ENCODE results near the gene RLF.

RLF gene

DNA sequence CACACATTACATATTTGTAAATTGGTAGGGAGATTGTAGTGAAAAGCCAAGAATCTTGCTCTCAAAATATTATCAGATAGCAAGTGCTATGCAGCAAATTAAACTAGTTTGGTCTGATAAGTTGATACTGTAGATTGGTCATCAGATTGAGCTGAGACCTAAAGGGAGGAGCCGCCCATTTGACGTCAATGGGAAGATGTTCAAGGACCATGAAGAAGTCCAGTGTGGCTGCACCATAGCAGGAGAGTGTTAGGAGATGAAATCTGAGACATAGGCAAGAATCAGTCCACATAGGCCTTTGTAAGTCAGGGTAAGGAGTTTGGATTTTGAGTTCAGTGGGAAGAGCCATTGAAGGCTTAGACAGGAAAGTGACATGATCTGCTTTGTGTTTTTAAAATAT is 113.1 kb downstream of the RLF start (continued):
- TF ChIP-seq CSDC2 (CRISPR knock-in tag; IDR thresholded peaks at IDR 0.05) (no peak), ZNF8 (CRISPR knock-in tag; IDR thresholded peaks at IDR 0.05) (no peak), ZC3H10 (CRISPR knock-in tag; IDR thresholded peaks at IDR 0.05) (no peak), TCF4 (CRISPR knock-in tag; IDR thresholded peaks at IDR 0.05; ENCODE audit: borderline replicate concordance) (no peak)
- TF ChIP-seq, protein P1, sequence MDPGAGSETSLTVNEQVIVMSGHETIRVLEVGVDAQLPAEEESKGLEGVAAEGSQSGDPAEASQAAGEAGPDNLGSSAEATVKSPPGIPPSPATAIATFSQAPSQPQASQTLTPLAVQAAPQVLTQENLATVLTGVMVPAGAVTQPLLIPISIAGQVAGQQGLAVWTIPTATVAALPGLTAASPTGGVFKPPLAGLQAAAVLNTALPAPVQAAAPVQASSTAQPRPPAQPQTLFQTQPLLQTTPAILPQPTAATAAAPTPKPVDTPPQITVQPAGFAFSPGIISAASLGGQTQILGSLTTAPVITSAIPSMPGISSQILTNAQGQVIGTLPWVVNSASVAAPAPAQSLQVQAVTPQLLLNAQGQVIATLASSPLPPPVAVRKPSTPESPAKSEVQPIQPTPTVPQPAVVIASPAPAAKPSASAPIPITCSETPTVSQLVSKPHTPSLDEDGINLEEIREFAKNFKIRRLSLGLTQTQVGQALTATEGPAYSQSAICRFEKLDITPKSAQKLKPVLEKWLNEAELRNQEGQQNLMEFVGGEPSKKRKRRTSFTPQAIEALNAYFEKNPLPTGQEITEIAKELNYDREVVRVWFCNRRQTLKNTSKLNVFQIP (CRISPR knock-in tag; IDR thresholded peaks at IDR 0.05; ENCODE audit: borderline replicate concordance, low read depth) = no peak
- TF ChIP-seq, protein P2, sequence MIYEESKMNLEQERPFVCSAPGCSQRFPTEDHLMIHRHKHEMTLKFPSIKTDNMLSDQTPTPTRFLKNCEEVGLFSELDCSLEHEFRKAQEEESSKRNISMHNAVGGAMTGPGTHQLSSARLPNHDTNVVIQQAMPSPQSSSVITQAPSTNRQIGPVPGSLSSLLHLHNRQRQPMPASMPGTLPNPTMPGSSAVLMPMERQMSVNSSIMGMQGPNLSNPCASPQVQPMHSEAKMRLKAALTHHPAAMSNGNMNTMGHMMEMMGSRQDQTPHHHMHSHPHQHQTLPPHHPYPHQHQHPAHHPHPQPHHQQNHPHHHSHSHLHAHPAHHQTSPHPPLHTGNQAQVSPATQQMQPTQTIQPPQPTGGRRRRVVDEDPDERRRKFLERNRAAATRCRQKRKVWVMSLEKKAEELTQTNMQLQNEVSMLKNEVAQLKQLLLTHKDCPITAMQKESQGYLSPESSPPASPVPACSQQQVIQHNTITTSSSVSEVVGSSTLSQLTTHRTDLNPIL (CRISPR knock-in tag; IDR thresholded peaks at IDR 0.05; ENCODE audit: low read depth) = no peak

DNA sequence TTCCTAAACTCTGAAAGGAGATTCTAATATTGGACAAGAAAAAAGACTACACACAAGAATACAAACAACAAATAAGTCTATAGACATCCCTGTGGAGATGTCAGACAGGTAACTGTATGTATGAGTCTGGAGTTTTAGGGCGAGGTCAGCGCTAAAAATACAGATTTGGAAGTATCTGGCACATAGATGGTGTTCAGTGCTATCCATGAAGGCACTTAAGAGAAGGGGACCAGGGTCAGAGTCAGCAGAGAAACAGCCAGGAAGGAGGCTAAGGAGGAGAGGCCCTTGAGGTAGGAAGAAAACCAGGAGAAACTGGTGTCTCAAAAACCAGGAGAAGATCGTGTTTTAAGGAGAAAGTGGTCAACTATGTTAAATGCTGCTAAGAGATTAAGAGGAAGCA is 114.9 kb downstream of the RLF start:
- TF ChIP-seq, protein P3, sequence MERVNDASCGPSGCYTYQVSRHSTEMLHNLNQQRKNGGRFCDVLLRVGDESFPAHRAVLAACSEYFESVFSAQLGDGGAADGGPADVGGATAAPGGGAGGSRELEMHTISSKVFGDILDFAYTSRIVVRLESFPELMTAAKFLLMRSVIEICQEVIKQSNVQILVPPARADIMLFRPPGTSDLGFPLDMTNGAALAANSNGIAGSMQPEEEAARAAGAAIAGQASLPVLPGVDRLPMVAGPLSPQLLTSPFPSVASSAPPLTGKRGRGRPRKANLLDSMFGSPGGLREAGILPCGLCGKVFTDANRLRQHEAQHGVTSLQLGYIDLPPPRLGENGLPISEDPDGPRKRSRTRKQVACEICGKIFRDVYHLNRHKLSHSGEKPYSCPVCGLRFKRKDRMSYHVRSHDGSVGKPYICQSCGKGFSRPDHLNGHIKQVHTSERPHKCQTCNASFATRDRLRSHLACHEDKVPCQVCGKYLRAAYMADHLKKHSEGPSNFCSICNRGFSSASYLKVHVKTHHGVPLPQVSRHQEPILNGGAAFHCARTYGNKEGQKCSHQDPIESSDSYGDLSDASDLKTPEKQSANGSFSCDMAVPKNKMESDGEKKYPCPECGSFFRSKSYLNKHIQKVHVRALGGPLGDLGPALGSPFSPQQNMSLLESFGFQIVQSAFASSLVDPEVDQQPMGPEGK (CRISPR knock-in tag; IDR thresholded peaks at IDR 0.05; ENCODE audit: borderline replicate concordance) = no peak
- TF ChIP-seq RARB (CRISPR knock-in tag; IDR thresholded peaks at IDR 0.05) = no peak
- no peak for TF ChIP-seq ESRRG (CRISPR knock-in tag; IDR thresholded peaks at IDR 0.05)
- no peak for TF ChIP-seq ZNF8 (CRISPR knock-in tag; IDR thresholded peaks at IDR 0.05)
- no peak for TF ChIP-seq TCF4 (CRISPR knock-in tag; IDR thresholded peaks at IDR 0.05; ENCODE audit: borderline replicate concordance)
- TF ChIP-seq ZFP3 (CRISPR knock-in tag; IDR thresholded peaks at IDR 0.05) = no peak
- TF ChIP-seq, protein P1 (CRISPR knock-in tag; IDR thresholded peaks at IDR 0.05; ENCODE audit: borderline replicate concordance, low read depth) = no peak
- TF ChIP-seq ISL1 (CRISPR knock-in tag; IDR thresholded peaks at IDR 0.05) = no peak
- no peak for ATAC-seq

DNA sequence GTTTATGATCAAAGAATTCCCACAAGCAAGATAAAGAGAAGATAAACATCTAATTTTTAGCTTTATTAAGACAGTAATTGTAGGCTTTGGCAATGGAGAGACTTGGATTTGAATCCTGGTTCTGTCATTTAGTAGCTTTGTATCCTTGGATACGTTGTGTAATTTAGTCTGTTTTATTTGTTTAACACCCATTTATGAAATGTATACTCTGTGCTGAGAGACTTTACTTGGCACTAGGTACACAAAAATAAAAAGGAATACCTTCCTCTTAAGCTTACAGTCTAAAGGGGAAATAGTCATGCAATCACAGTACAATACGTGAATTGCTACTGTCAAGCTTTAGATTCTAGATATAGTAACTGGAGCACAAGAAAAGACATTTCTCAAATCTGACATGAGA is 120.7 kb downstream of the RLF start:
- ATAC-seq = no peak
- TF ChIP-seq ZC3H10 (CRISPR knock-in tag; IDR thresholded peaks at IDR 0.05) (no peak), ZFP3 (CRISPR knock-in tag; IDR thresholded peaks at IDR 0.05) (no peak), ZNF565 (CRISPR knock-in tag; conservative IDR thresholded peaks at IDR 0.05; ENCODE audit: low read depth) (no peak), RARB (CRISPR knock-in tag; IDR thresholded peaks at IDR 0.05) (no peak), TCF4 (CRISPR knock-in tag; IDR thresholded peaks at IDR 0.05; ENCODE audit: borderline replicate concordance) (no peak), BACH2 (CRISPR knock-in tag; IDR thresholded peaks at IDR 0.05; ENCODE audit: borderline replicate concordance) (no peak), ISL1 (CRISPR knock-in tag; IDR thresholded peaks at IDR 0.05) (no peak), OSR1 (CRISPR knock-in tag; IDR thresholded peaks at IDR 0.05) (no peak), ESRRG (CRISPR knock-in tag; IDR thresholded peaks at IDR 0.05) (no peak)
- TF ChIP-seq, protein P2 (CRISPR knock-in tag; IDR thresholded peaks at IDR 0.05; ENCODE audit: low read depth) = no peak
- TF ChIP-seq, protein P1 (CRISPR knock-in tag; IDR thresholded peaks at IDR 0.05; ENCODE audit: borderline replicate concordance, low read depth) = no peak
- TF ChIP-seq, protein P4, sequence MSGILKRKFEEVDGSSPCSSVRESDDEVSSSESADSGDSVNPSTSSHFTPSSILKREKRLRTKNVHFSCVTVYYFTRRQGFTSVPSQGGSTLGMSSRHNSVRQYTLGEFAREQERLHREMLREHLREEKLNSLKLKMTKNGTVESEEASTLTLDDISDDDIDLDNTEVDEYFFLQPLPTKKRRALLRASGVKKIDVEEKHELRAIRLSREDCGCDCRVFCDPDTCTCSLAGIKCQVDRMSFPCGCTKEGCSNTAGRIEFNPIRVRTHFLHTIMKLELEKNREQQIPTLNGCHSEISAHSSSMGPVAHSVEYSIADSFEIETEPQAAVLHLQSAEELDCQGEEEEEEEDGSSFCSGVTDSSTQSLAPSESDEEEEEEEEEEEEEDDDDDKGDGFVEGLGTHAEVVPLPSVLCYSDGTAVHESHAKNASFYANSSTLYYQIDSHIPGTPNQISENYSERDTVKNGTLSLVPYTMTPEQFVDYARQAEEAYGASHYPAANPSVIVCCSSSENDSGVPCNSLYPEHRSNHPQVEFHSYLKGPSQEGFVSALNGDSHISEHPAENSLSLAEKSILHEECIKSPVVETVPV (CRISPR knock-in tag; IDR thresholded peaks at IDR 0.05) = no peak

Data from SK-N-SH treated with all-trans-retinoic acid at 6 μM for 48 hours (cell line).